ENCODE data around the gene CNTNAP2. TPM values are rescaled to one million over a fixed set of nuclear protein-coding genes. Genes with fewer than 3 reads are reported as not detected.
"Not testable (repeated sequence)": the region's sequence is repeated elsewhere in the genome, so short reads cannot be mapped to it uniquely, and the experiment has no call there.

Gene CNTNAP2
- total and polyA plus RNA-seq, 9 donors: 0.24 to 7.0 (median 1.5) TPM

GRCh38 chr7:146902728-146903127, 786.1 kb downstream of the CNTNAP2 start:
- 91 to 94% (median 93%) methylated on average over 8 of the region's 8 CpGs for WGBS, 3 donors
- intact Hi-C loops (cut with DNase I): no loop called here
- H3K36me3 ChIP-seq: no peaks in the 10 kb centered on the region
- no peak overlapping the region for H3K4me3 ChIP-seq
- H3K4me1 ChIP-seq (ENCODE audit: insufficient read depth): no peaks in the 10 kb centered on the region
- TF ChIP-seq EP300 (IDR thresholded peaks at IDR 0.05) (no peak), POLR2A (IDR thresholded peaks at IDR 0.05) (no peak), CTCF (IDR thresholded peaks at IDR 0.05) (no peak)
- DNase-seq: no peak
- H3K9me3 ChIP-seq: no peaks in the 10 kb centered on the region
- no peak overlapping the region for H3K27ac ChIP-seq
- no peaks in the 10 kb centered on the region for H3K27me3 ChIP-seq

GRCh38 chr7:146905746-146906145, 789.1 kb downstream of the CNTNAP2 start:
- intact Hi-C loops (cut with DNase I); H3K27me3 ChIP-seq; H3K27ac ChIP-seq; DNase-seq; H3K36me3 ChIP-seq; H3K9me3 ChIP-seq; H3K4me3 ChIP-seq; H3K4me1 ChIP-seq (ENCODE audit: insufficient read depth): not testable (repeated sequence)
- 94 to 96% (median 96%) methylated on average over 24 of the region's 24 CpGs for WGBS, 3 donors

- no peak overlapping the region for H3K27ac ChIP-seq
- TF ChIP-seq POLR2A (IDR thresholded peaks at IDR 0.05) (no peak), EP300 (IDR thresholded peaks at IDR 0.05) (no peak)
- no peaks in the 10 kb centered on the region for H3K36me3 ChIP-seq
- H3K4me1 ChIP-seq (ENCODE audit: insufficient read depth): no peaks in the 10 kb centered on the region
- no peak overlapping the region for H3K4me3 ChIP-seq
- WGBS, 3 donors: 2 to 10% (median 8%) methylated on average over 2 of the region's 2 CpGs
- intact Hi-C loops (cut with DNase I): no loop called here
- no peaks in the 10 kb centered on the region for H3K9me3 ChIP-seq
- no peak for DNase-seq
- no peaks in the 10 kb centered on the region for H3K27me3 ChIP-seq
These were observed 806.2 kb downstream of the CNTNAP2 start for GRCh38 chr7:146922782-146923181.

- intact Hi-C loops (cut with DNase I): no loop called here
These were observed 810.2 kb downstream of the CNTNAP2 start for GRCh38 chr7:146926841-146927240.

GRCh38 chr7:146937836-146938235, 821.2 kb downstream of the CNTNAP2 start:
- Histone ChIP-seq H3K27ac (no peak overlapping the region), H3K9me3 (no peaks in the 10 kb centered on the region), H3K36me3 (no peaks in the 10 kb centered on the region), H3K4me3 (no peak overlapping the region), H3K27me3 (no peaks in the 10 kb centered on the region), H3K4me1 (ENCODE audit: insufficient read depth) (no peaks in the 10 kb centered on the region)
- intact Hi-C loops (cut with DNase I): no loop called here
- 12 to 14% (median 12%) methylated on average over 1 of the region's 1 CpG for WGBS, 3 donors
- TF ChIP-seq POLR2A (IDR thresholded peaks at IDR 0.05): no peak
- TF ChIP-seq EP300 (IDR thresholded peaks at IDR 0.05): no peak
- TF ChIP-seq CTCF (IDR thresholded peaks at IDR 0.05): no peak
- no peak for DNase-seq

More at GRCh38 chr7:146926841-146927240, 810.2 kb downstream of the CNTNAP2 start:
- no peak overlapping the region for H3K4me3 ChIP-seq
- WGBS, 3 donors: 1 to 9% (median 4%) methylated on average over 2 of the region's 2 CpGs
- DNase-seq: no peak
- no peaks in the 10 kb centered on the region for H3K4me1 ChIP-seq (ENCODE audit: insufficient read depth)
- no peaks in the 10 kb centered on the region for H3K36me3 ChIP-seq
- H3K9me3 ChIP-seq: no peaks in the 10 kb centered on the region
- H3K27ac ChIP-seq: no peak overlapping the region
- TF ChIP-seq EP300 (IDR thresholded peaks at IDR 0.05) (no peak), POLR2A (IDR thresholded peaks at IDR 0.05) (no peak), CTCF (IDR thresholded peaks at IDR 0.05) (no peak)
- no peaks in the 10 kb centered on the region for H3K27me3 ChIP-seq
